ENCODE data around the gene AATF. TPM values are rescaled to one million over a fixed set of nuclear protein-coding genes. Genes with fewer than 3 reads are reported as not detected.

Gene AATF
- total and polyA plus RNA-seq, 2 donors (not counting 1 experiment from before 2014, with no cell fraction given): 23.9 to 54.8 TPM

- H4K20me1 ChIP-seq (ENCODE audit: control insufficient read depth, insufficient read depth, low read length, poor library complexity, severe bottlenecking): no peaks in the 10 kb centered on the region
- WGBS (ENCODE audit: insufficient coverage): 90% methylated on average over 3 of the region's 3 CpGs
- ChIA-PET POLR2A (no interaction called here), CTCF (no interaction called here)
- H3K27ac Mint-ChIP-seq: no peak overlapping the region
- H3K9me3 Mint-ChIP-seq (ENCODE audit: insufficient read depth): no peaks in the 10 kb centered on the region
- no peaks in the 10 kb centered on the region for H3K9me3 ChIP-seq (ENCODE audit: control extremely low read depth in 1 of 3, control insufficient read depth in 2 of 3, insufficient read depth in 1 of 3, low read length in 2 of 3)
- H2AFZ ChIP-seq (ENCODE audit: insufficient read depth, low read depth, low read length, poor library complexity, severe bottlenecking): no peak overlapping the region
- H3K4me1 ChIP-seq (ENCODE audit: control insufficient read depth in 2 of 2, insufficient read depth in 2 of 2, low read length in 2 of 2): no peaks in the 10 kb centered on the region
- DNase-seq: no peak
- no peaks in the 10 kb centered on the region for H3K4me1 Mint-ChIP-seq
- H3K4me3 Mint-ChIP-seq: no peak overlapping the region
- H3K36me3 ChIP-seq (replicated peaks in 1 of 2; ENCODE audit: control extremely low read depth in 1 of 2, control insufficient read depth in 1 of 2, extremely low read depth in 1 of 2, insufficient read depth in 2 of 2, low read length in 1 of 2): peaks cover 5 to 36% of the 10 kb centered on the region in 2 experiments
- no peak for ATAC-seq (ENCODE audit: low read depth)
- H3K79me2 ChIP-seq (ENCODE audit: control insufficient read depth, insufficient read depth, low read length): no peaks in the 10 kb centered on the region
- no peaks in the 10 kb centered on the region for H3K27me3 Mint-ChIP-seq
- no peak overlapping the region for H3K4me2 ChIP-seq (replicated peaks; ENCODE audit: low read depth, low read length, poor library complexity, severe bottlenecking)
- no peaks in the 10 kb centered on the region for H3K27me3 ChIP-seq (replicated peaks in 1 of 4; ENCODE audit: control extremely low read depth in 1 of 4, control insufficient read depth in 3 of 4, insufficient read depth in 4 of 4, low read length in 3 of 4)
- H3K27ac ChIP-seq (ENCODE audit: low read length in 2 of 2): no peak overlapping the region
- H3K9ac ChIP-seq (ENCODE audit: low read length): no peak overlapping the region
- H3K4me3 ChIP-seq (ENCODE audit: control extremely low read depth in 1 of 5, extremely low read depth in 1 of 5, insufficient read depth in 1 of 5, low read depth in 2 of 5, low read length in 4 of 5): no peak overlapping the region
- no peak for TF ChIP-seq EZH2 (IDR thresholded peaks at IDR 0.05; ENCODE audit: borderline replicate concordance, insufficient read depth, low read depth, low read length, poor library complexity, severe bottlenecking)
- no peak for TF ChIP-seq CTCF (IDR thresholded peaks at IDR 0.05)
- intact Hi-C loops (cut with micrococcal nuclease): no loop called here
These were observed 75.5 kb downstream of the AATF start for GRCh38 chr17:37024181-37024637.

DNA sequence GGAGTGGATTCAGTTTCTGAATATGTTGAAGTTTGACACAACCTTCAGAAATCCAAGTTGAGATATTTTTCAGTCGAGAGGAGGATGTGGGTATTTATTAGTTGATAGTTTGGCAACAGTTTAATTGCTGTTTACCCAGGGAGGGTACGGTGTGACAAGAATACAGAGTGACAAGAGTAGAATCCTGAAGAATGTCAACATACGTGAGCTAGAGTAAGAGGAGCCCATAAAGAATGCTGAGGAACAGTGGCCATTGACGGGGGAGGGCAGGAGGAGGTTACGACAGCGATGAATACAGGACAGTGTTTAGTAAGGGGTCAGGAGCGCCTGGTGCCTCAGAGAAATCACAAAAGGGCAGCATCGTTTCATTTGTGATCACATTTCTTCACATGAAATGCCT is 76.5 kb downstream of the AATF start:
- Histone ChIP-seq H3K79me2 (ENCODE audit: control insufficient read depth, insufficient read depth, low read length) (no peaks in the 10 kb centered on the region), H3K4me1 (ENCODE audit: control insufficient read depth in 2 of 2, insufficient read depth in 2 of 2, low read length in 2 of 2) (no peaks in the 10 kb centered on the region), H3K27ac (ENCODE audit: low read length in 2 of 2) (no peak overlapping the region), H4K20me1 (ENCODE audit: control insufficient read depth, insufficient read depth, low read length, poor library complexity, severe bottlenecking) (no peaks in the 10 kb centered on the region), H3K4me2 (replicated peaks; ENCODE audit: low read depth, low read length, poor library complexity, severe bottlenecking) (no peak overlapping the region), H3K9ac (ENCODE audit: low read length) (no peak overlapping the region), H3K36me3 (replicated peaks in 1 of 2; ENCODE audit: control extremely low read depth in 1 of 2, control insufficient read depth in 1 of 2, extremely low read depth in 1 of 2, insufficient read depth in 2 of 2, low read length in 1 of 2) (peaks cover 5 to 31% of the 10 kb centered on the region in 2 experiments), H3K9me3 (ENCODE audit: control extremely low read depth in 1 of 3, control insufficient read depth in 2 of 3, insufficient read depth in 1 of 3, low read length in 2 of 3) (no peaks in the 10 kb centered on the region), H2AFZ (ENCODE audit: insufficient read depth, low read depth, low read length, poor library complexity, severe bottlenecking) (no peak overlapping the region), H3K4me3 (ENCODE audit: control extremely low read depth in 1 of 5, extremely low read depth in 1 of 5, insufficient read depth in 1 of 5, low read depth in 2 of 5, low read length in 4 of 5) (no peak overlapping the region), H3K27me3 (replicated peaks in 1 of 4; ENCODE audit: control extremely low read depth in 1 of 4, control insufficient read depth in 3 of 4, insufficient read depth in 4 of 4, low read length in 3 of 4) (no peaks in the 10 kb centered on the region)
- POLR2A ChIA-PET: no interaction called here
- Mint-ChIP-seq H3K27me3 (no peaks in the 10 kb centered on the region), H3K4me1 (no peaks in the 10 kb centered on the region), H3K27ac (no peak overlapping the region), H3K9me3 (ENCODE audit: insufficient read depth) (no peaks in the 10 kb centered on the region), H3K4me3 (no peak overlapping the region)
- CTCF ChIA-PET: no interaction called here
- intact Hi-C loops (cut with micrococcal nuclease): no loop called here
- ATAC-seq (ENCODE audit: low read depth) (no peak), DNase-seq (no peak)
- TF ChIP-seq CTCF (IDR thresholded peaks at IDR 0.05) (no peak), EZH2 (IDR thresholded peaks at IDR 0.05; ENCODE audit: borderline replicate concordance, insufficient read depth, low read depth, low read length, poor library complexity, severe bottlenecking) (no peak)
- WGBS (ENCODE audit: insufficient coverage): 94% methylated on average over 3 of the region's 8 CpGs

Measured in B cell (primary cell).